Thyroid gland (tissue), 4 donors: Measurements from ENCODE around the gene ZNF724. TPM values are rescaled to one million over a fixed set of nuclear protein-coding genes. Genes with fewer than 3 reads are reported as not detected.

Source experiments
- DNase-seq, 2 donors: peaks; one replicate each; pipeline ENCODE4 v3.0.0-alpha.2; 2019
- H3K27ac ChIP-seq, 3 donors: fragments of 200-600 bp; sonication (generic); 1 replicate in 2 of 3; 2 replicates in 1 of 3; pipeline ENCODE4 v1.5.1; 2016 to 2019; ENCODE audit warnings: mild to moderate bottlenecking in 1 of 3, moderate library complexity in 1 of 3
- H3K27me3 ChIP-seq: fragments of 200-600 bp; sonication (generic); one replicate; pipeline ENCODE4 v1.5.1; 2019
- H3K36me3 ChIP-seq, 2 donors: fragments of 200-600 bp; sonication (generic); one replicate each; pipeline ENCODE4 v1.5.1; 2016 to 2019
- H3K4me1 ChIP-seq, 2 donors: fragments of 200-600 bp; sonication (generic); one replicate each; pipeline ENCODE4 v1.5.1; 2017 to 2019
- H3K4me3 ChIP-seq, 3 donors: fragments of 200-600 bp; sonication (generic); replicated peaks in 1 of 3; 1 replicate in 2 of 3; 2 replicates in 1 of 3; pipeline ENCODE4 v1.5.1; 2016; ENCODE audit warnings: mild to moderate bottlenecking in 1 of 3
- H3K9me3 ChIP-seq: fragments of 200-600 bp; sonication (generic); one replicate; pipeline ENCODE4 v1.5.1; 2017
- CTCF ChIP-seq, 6 experiments: fragments of 200-600 bp in 3 of 6; fragments of 450-650 bp in 3 of 6; sonication (generic) in 3 of 6; IDR thresholded peaks; one replicate each; pipeline ENCODE4 v1.5.1; 2016 to 2019; ENCODE audit warnings: antibody characterized with exemption in 6 of 6, mild to moderate bottlenecking in 2 of 6, inconsistent platforms in 1 of 6, moderate library complexity in 1 of 6
- POLR2A ChIP-seq, 2 donors: fragments of 450-650 bp; IDR thresholded peaks; one replicate each; pipeline ENCODE4 v1.6.1; 2017; ENCODE audit warnings: antibody characterized with exemption in 2 of 2, mild to moderate bottlenecking in 2 of 2, moderate library complexity in 1 of 2
- WGBS, 2 donors: methylation state at CpG; one replicate each; pipeline ENCODE4 v1.1.5; 2017; 5-methylcytosine and 5-hydroxymethylcytosine counted together
- intact Hi-C: fragments of 100-400 bp; cut with DNase I; formaldehyde crosslinking; loops from one replicate; pipeline ENCODE4 v1.15.1; 2023
- small RNA-seq: library from RNA; depleted of rRNA; stranded (forward); fragments of <200 nt; gene quantifications from one replicate; pipeline ENCODE3, GENCODE V24; 2016
- total RNA-seq, 4 donors: library from RNA; depleted of rRNA; stranded (reverse); fragments of >200 nt; gene quantifications; one replicate each; pipeline ENCODE4 v1.2.3, GENCODE V29; 2016

ZNF724 gene
- total RNA-seq, 4 donors from 2014 or later = 1.5 to 3.1 (median 2.9) TPM

GRCh38 chr19:23241419-23241818 lies 8.8 kb downstream of the ZNF724 start:
- Histone ChIP-seq H3K9me3 (no peaks in the 10 kb centered on the region), H3K27ac (no peak overlapping the region), H3K27me3 (no peaks in the 10 kb centered on the region), H3K36me3 (no peaks in the 10 kb centered on the region), H3K4me3 (no peak overlapping the region), H3K4me1 (no peaks in the 10 kb centered on the region)
- 97% methylated on average over 1 of the region's 1 CpG for WGBS, 2 donors
- no peak for DNase-seq
- intact Hi-C loops = no loop called here
- TF ChIP-seq CTCF (IDR thresholded peaks at IDR 0.05) (no peak), POLR2A (IDR thresholded peaks at IDR 0.05) (no peak)

- Histone ChIP-seq H3K9me3 (no peaks in the 10 kb centered on the region), H3K27ac (no peak overlapping the region), H3K36me3 (peaks cover 3 to 7% of the 10 kb centered on the region in 2 donors), H3K27me3 (no peaks in the 10 kb centered on the region), H3K4me3 (no peak overlapping the region), H3K4me1 (no peaks in the 10 kb centered on the region)
- TF ChIP-seq POLR2A (IDR thresholded peaks at IDR 0.05) = no peak
- WGBS, 2 donors = 93 to 96% methylated on average over 3 of the region's 3 CpGs
- no peak for DNase-seq
- intact Hi-C loops = no loop called here
Measured at GRCh38 chr19:23222998-23223652, 27.1 kb downstream of the ZNF724 start.

GRCh38 chr19:23203841-23204344 lies 46.3 kb downstream of the ZNF724 start:
- no peak overlapping the region for H3K27ac ChIP-seq
- no peak for DNase-seq

GRCh38 chr19:23190341-23190740 lies 59.9 kb downstream of the ZNF724 start:
- H3K4me3 ChIP-seq = no peak overlapping the region
- H3K9me3 ChIP-seq = no peaks in the 10 kb centered on the region
- H3K27ac ChIP-seq = no peak overlapping the region
- WGBS, 2 donors = 89 to 92% methylated on average over 9 of the region's 9 CpGs
- no peak for TF ChIP-seq CTCF (IDR thresholded peaks at IDR 0.05)
- no peak for TF ChIP-seq POLR2A (IDR thresholded peaks at IDR 0.05)
- no peaks in the 10 kb centered on the region for H3K36me3 ChIP-seq
- DNase-seq = no peak
- H3K4me1 ChIP-seq = no peaks in the 10 kb centered on the region
- no peaks in the 10 kb centered on the region for H3K27me3 ChIP-seq
- intact Hi-C loops = no loop called here

More at GRCh38 chr19:23203841-23204344, 46.3 kb downstream of the ZNF724 start:
- no peak for TF ChIP-seq POLR2A (IDR thresholded peaks at IDR 0.05)
- intact Hi-C loops = no loop called here
- Histone ChIP-seq H3K9me3 (no peaks in the 10 kb centered on the region), H3K4me3 (no peak overlapping the region), H3K27me3 (no peaks in the 10 kb centered on the region), H3K4me1 (no peaks in the 10 kb centered on the region), H3K36me3 (no peaks in the 10 kb centered on the region)
- 7 to 10% methylated on average over 21 to 36 of the region's 39 CpGs for WGBS, 2 donors

- Histone ChIP-seq H3K36me3 (no peaks in the 10 kb centered on the region), H3K27ac (no peak overlapping the region), H3K9me3 (no peaks in the 10 kb centered on the region), H3K4me1 (no peaks in the 10 kb centered on the region), H3K27me3 (no peaks in the 10 kb centered on the region), H3K4me3 (no peak overlapping the region)
- WGBS, 2 donors = 76 to 81% methylated on average over 11 of the region's 11 CpGs
- DNase-seq = no peak
- intact Hi-C loops = no loop called here
- TF ChIP-seq POLR2A (IDR thresholded peaks at IDR 0.05) (no peak), CTCF (IDR thresholded peaks at IDR 0.05) (no peak)
Measured at GRCh38 chr19:23183251-23183650, 66.9 kb downstream of the ZNF724 start.

Small RNA genes lying within 50 kb of the gene (small RNA-seq; reads per million reads assigned to genes)
- not detected for gene VN1R91P

Other genes starting within 250 kb of the ZNF724 start
- 1 to 10 TPM; 2.0 to 5.9 (median 2.6) TPM for gene ZNF728, start 247.2 kb downstream of the ZNF724 start, total RNA-seq
- gene ZNF730, start 133.4 kb downstream of the ZNF724 start, total RNA-seq = 1 to 10 TPM in 1 of 4 donors, under 1 TPM in 2, not detected in 1; 0.20 to 4.1 (median 0.56) TPM
- gene ZNF91, start 145.1 kb upstream of the ZNF724 start, total RNA-seq = 100 to 1,000 TPM in 3 of 4 donors, 10 to 100 TPM in 1; 92.5 to 220 (median 122) TPM